CD4-positive, alpha-beta T cell (primary cell): Measurements from ENCODE around the gene CDKAL1. TPM values are rescaled to one million over a fixed set of nuclear protein-coding genes. Genes with fewer than 3 reads are reported as not detected.

ENCODE experiments used
- ATAC-seq: fragments of 200-7000 bp; cut with Tn5 transposase; one replicate; pipeline ENCODE4 v1.10.0; 2022; ENCODE audit warnings: mild to moderate bottlenecking; ENCODE audit not compliant: poor library complexity
- CTCF ChIA-PET: fragments of 350-600 bp; sonication (Branson Sonifier 250); formaldehyde crosslinking; loops from one replicate; lab custom pipeline; 2021; ENCODE audit warnings: antibody characterized with exemption, inconsistent platforms; lab: Charles Lee
- POLR2A ChIA-PET: fragments of 350-600 bp; sonication (Branson Sonifier 250); formaldehyde crosslinking; loops from one replicate; lab custom pipeline; 2021; ENCODE audit warnings: antibody characterized with exemption, inconsistent platforms; lab: Charles Lee
- DNase-seq, 14 experiments: peaks; one replicate each; pipeline ENCODE4 v3.0.0-alpha.2; 2013 to 2020; ENCODE audit warnings: mixed read lengths in 2 of 14
- H3K27ac ChIP-seq, 2 donors: one replicate each; pipeline versions ENCODE4 v1.5.1 to v1.7.0; 2013; ENCODE audit warnings: low read length in 2 of 2, low read depth in 1 of 2, mild to moderate bottlenecking in 1 of 2
- H3K27me3 ChIP-seq, 2 experiments: 1 replicate in 1 of 2; 2 replicates in 1 of 2; pipeline versions ENCODE4 v1.6.1 to v1.7.0; 2013; ENCODE audit warnings: low read length in 2 of 2, control low read depth in 1 of 2, mild to moderate bottlenecking in 1 of 2, moderate library complexity in 1 of 2; ENCODE audit not compliant: insufficient read depth in 2 of 2, control insufficient read depth in 1 of 2
- H3K36me3 ChIP-seq: one replicate; pipeline ENCODE4 v1.6.1; 2013; ENCODE audit warnings: low read length, control low read depth; ENCODE audit not compliant: insufficient read depth
- H3K4me1 ChIP-seq: one replicate; pipeline ENCODE4 v1.6.1; 2013; ENCODE audit warnings: low read length, control low read depth; ENCODE audit not compliant: insufficient read depth
- H3K4me3 ChIP-seq: one replicate; pipeline ENCODE4 v1.5.1; 2013; ENCODE audit warnings: mild to moderate bottlenecking, low read length, moderate library complexity
- H3K9me3 ChIP-seq, 2 experiments: 1 replicate in 1 of 2; 2 replicates in 1 of 2; pipeline versions ENCODE4 v1.6.1 to v1.7.0; 2013; ENCODE audit warnings: low read length in 2 of 2, mild to moderate bottlenecking in 2 of 2, control low read depth in 1 of 2, moderate library complexity in 1 of 2; ENCODE audit not compliant: control insufficient read depth in 1 of 2, insufficient read depth in 1 of 2
- H3K27ac Mint-ChIP-seq: one replicate; pipeline ENCODE4 v1.8.0; 2020; ENCODE audit warnings: mixed read lengths
- H3K27me3 Mint-ChIP-seq: one replicate; pipeline ENCODE4 v1.8.0; 2021; ENCODE audit warnings: mixed read lengths
- H3K36me3 Mint-ChIP-seq: one replicate; pipeline ENCODE4 v1.8.0; 2021; ENCODE audit warnings: low read depth, mixed read lengths
- H3K4me1 Mint-ChIP-seq: one replicate; pipeline ENCODE4 v1.8.0; 2021; ENCODE audit warnings: low read depth, mixed read lengths
- H3K4me3 Mint-ChIP-seq: one replicate; pipeline ENCODE4 v1.8.0; 2020; ENCODE audit warnings: mild to moderate bottlenecking, mixed read lengths
- H3K9me3 Mint-ChIP-seq: one replicate; pipeline ENCODE4 v1.8.0; 2020; ENCODE audit warnings: mixed read lengths
- CTCF ChIP-seq: fragments of 200-600 bp; IDR thresholded peaks from one replicate; pipeline ENCODE4 v1.8.0; 2022; ENCODE audit warnings: antibody characterized with exemption, mild to moderate bottlenecking
- intact Hi-C, 2 experiments: fragments of 100-400 bp; cut with DNase I in 1 of 2; cut with micrococcal nuclease in 1 of 2; formaldehyde crosslinking; loops; one replicate each; pipeline versions ENCODE4 v1.15.1 to v1.9.0; 2023 to 2025; cut with DNase I, micrococcal nuclease
- total RNA-seq, 174 experiments: library from RNA in 2 of 174; stranded (reverse) in 2 of 174; gene quantifications; one replicate each; pipeline ENCODE4 v1.2.3 and lab custom pipeline; 2021 to 2026

CDKAL1 gene
- total RNA-seq, 2 experiments from 2014 or later = 21.3 to 23.9 TPM

GRCh38 chr6:21037453-21037852 lies 503.2 kb downstream of the CDKAL1 start:
- TF ChIP-seq CTCF = no peak
- Mint-ChIP-seq H3K27me3 (no peaks in the 10 kb centered on the region), H3K9me3 (no peaks in the 10 kb centered on the region), H3K4me1 (no peaks in the 10 kb centered on the region), H3K27ac (no peak overlapping the region), H3K36me3 (peaks cover 3% of the 10 kb centered on the region), H3K4me3 (no peak overlapping the region)
- intact Hi-C loops = no loop called here
- H3K36me3 ChIP-seq = no peaks in the 10 kb centered on the region
- POLR2A ChIA-PET = no interaction called here
- no peaks in the 10 kb centered on the region for H3K9me3 ChIP-seq
- H3K27me3 ChIP-seq = no peaks in the 10 kb centered on the region
- H3K27ac ChIP-seq = no peak overlapping the region
- CTCF ChIA-PET = no interaction called here
- DNase-seq = no peak
- H3K4me1 ChIP-seq = no peaks in the 10 kb centered on the region
- H3K4me3 ChIP-seq = no peak overlapping the region
- no peak for ATAC-seq

GRCh38 chr6:21039926-21040325 lies 505.7 kb downstream of the CDKAL1 start:
- Histone ChIP-seq H3K27me3 (no peaks in the 10 kb centered on the region), H3K27ac (no peak overlapping the region), H3K36me3 (no peaks in the 10 kb centered on the region), H3K9me3 (no peaks in the 10 kb centered on the region), H3K4me3 (no peak overlapping the region), H3K4me1 (no peaks in the 10 kb centered on the region)
- Mint-ChIP-seq H3K4me3 (no peak overlapping the region), H3K9me3 (no peaks in the 10 kb centered on the region), H3K36me3 (peaks cover 6% of the 10 kb centered on the region), H3K27ac (no peak overlapping the region), H3K4me1 (no peaks in the 10 kb centered on the region), H3K27me3 (no peaks in the 10 kb centered on the region)
- CTCF ChIA-PET = no interaction called here
- ATAC-seq (no peak), DNase-seq (no peak)
- intact Hi-C loops = no loop called here
- POLR2A ChIA-PET = no interaction called here
- no peak for TF ChIP-seq CTCF

GRCh38 chr6:21045135-21045700 lies 511.0 kb downstream of the CDKAL1 start:
- intact Hi-C loops = no loop called here
- POLR2A ChIA-PET = no interaction called here
- no peaks in the 10 kb centered on the region for H3K27me3 Mint-ChIP-seq

More at GRCh38 chr6:21045135-21045700, 511.0 kb downstream of the CDKAL1 start:
- ATAC-seq (no peak), DNase-seq (no peak)
- H3K27ac ChIP-seq = no peak overlapping the region
- no peak for TF ChIP-seq CTCF
- H3K36me3 ChIP-seq = no peaks in the 10 kb centered on the region
- Mint-ChIP-seq H3K27ac (no peak overlapping the region), H3K4me1 (no peaks in the 10 kb centered on the region), H3K4me3 (no peak overlapping the region), H3K9me3 (no peaks in the 10 kb centered on the region), H3K36me3 (peaks cover 8% of the 10 kb centered on the region)
- no peaks in the 10 kb centered on the region for H3K4me1 ChIP-seq
- H3K9me3 ChIP-seq = no peaks in the 10 kb centered on the region
- CTCF ChIA-PET = no interaction called here
- no peaks in the 10 kb centered on the region for H3K27me3 ChIP-seq
- no peak overlapping the region for H3K4me3 ChIP-seq
